ENCODE data around the gene KLHDC4.
A peak's percentile ranks its signal among the peaks of the same experiment; 100 is the strongest.

KLHDC4 gene

DNA sequence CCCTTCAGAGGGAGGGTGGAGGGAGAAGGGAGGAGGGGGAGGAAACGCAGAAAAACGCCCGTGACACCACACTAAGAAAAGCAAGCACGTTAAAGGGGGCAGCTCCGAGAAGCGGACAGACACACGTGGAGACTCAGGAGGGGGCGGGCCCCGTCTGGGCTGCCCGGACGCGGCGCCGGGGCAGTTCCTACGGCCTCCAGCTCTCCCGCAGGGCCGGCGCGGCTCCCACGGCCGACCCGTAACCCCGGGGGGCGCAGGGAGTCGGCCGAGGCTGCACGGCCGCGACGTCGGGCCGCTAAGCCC lies 362 bp downstream of the KLHDC4 start:
- H3K4me3 ChIP-seq (ENCODE audit: low read depth, low read length) = peak overlapping the region; percentile 55
- peak; percentile 48 for DNase-seq (ENCODE audit: low read depth)
- no peak for TF ChIP-seq CTCF (IDR thresholded peaks at IDR 0.05; ENCODE audit: insufficient read depth, low read depth, low read length, missing control alignments)

DNA sequence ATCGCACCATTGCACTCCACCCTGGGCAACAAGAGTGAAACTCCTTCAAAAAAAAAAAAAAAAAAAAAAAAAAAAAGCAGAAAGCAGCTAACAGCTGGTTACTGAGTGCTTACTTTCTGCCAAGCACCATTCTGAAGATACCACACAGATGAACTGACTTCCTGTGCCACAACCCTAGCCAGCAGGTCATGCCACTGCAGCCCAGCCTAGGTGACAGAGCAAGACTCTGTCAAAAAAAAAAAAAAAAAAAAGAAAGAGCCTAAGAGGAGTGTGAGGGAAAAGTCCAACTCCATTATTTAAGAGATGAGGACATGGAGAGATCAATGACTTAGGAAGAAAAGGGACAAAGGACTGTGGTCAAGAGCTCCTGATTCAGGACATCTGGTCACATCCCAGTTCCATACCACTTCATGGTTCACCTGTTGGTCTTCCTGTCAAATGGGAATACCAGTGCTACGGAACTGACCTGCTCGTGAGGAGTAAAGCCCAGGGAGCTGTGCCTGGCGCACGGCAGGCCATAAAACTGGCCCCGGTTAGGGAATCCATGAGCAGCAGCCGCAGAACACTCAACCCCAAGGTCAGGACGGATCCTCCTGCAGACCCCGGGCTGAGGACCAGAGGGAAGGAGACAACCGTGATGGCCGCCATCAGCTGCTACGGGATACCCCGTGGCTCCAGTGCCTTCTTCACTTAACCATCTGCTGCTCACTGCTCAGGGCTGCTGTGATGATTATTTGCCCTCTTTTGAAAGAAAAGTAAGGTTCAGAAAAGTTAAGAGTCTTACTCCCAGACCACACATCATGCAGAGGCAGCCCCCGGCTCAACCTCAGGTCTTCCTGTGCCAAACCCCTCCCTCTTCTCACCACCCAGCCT lies 950 bp downstream of the KLHDC4 start:
- TF ChIP-seq CTCF (IDR thresholded peaks at IDR 0.05; ENCODE audit: insufficient read depth, low read depth, low read length, missing control alignments) = no peak
- peak overlapping the region; percentile 55 for H3K4me3 ChIP-seq (ENCODE audit: low read depth, low read length)
- no peak for DNase-seq (ENCODE audit: low read depth)

- H3K4me3 ChIP-seq (ENCODE audit: low read depth, low read length) = no peak overlapping the region
- TF ChIP-seq CTCF (IDR thresholded peaks at IDR 0.05; ENCODE audit: insufficient read depth, low read depth, low read length, missing control alignments) = no peak
- no peak for DNase-seq (ENCODE audit: low read depth)
These were observed 3.2 kb downstream of the KLHDC4 start for GRCh38 chr16:87762620-87763019.

- no peak overlapping the region for H3K4me3 ChIP-seq (ENCODE audit: low read depth, low read length)
- no peak for TF ChIP-seq CTCF (IDR thresholded peaks at IDR 0.05; ENCODE audit: insufficient read depth, low read depth, low read length, missing control alignments)
- no peak for DNase-seq (ENCODE audit: low read depth)
These were observed 3.7 kb downstream of the KLHDC4 start for GRCh38 chr16:87762071-87762571.

DNA sequence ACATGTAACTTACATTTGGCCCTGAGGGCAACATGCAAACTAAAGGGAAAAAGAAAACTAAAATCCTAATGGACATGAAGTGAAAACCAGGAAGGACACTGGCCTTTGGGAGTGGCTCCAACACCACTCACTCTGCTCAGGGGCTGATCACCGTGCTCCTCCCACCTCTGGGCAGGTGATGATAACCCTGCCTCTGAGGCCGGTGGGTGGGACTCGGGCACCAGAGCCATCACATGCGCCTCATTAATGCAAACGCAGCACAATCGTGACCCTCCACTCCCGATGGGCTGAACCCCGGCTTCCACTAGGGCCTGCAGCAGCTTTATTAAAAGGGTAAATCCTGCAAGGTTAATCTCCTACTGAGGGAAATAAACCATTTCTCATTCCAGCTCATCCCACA lies 4.7 kb downstream of the KLHDC4 start:
- no peak for TF ChIP-seq CTCF (IDR thresholded peaks at IDR 0.05; ENCODE audit: insufficient read depth, low read depth, low read length, missing control alignments)
- H3K4me3 ChIP-seq (ENCODE audit: low read depth, low read length) = no peak overlapping the region
- DNase-seq (ENCODE audit: low read depth) = no peak

DNA sequence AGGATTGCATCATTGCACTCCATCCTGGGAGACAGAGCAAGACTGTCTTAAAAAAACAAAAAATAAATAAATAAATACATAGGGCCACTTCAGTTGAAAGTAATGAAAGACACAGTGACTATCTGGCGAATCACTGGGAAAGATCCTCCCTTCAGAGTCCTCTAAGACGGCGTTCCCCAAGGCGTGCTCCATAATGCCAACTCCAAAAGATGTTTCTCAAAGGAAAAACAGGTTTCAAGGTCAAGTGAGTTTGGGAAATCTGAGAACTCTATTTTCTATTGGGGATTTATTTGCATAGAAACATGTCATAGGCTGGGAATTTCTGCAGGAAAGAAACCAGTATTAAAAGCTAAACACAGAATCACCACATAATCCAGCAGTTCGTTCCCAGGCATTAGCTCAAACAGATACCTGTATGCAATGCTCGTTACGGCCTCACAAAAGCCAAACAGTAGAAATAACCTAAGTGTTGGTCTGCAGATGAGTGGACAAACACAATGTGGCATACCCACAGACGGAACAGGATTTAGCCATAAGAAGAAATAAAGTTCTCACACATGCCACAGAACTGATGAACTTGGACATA lies 7.9 kb downstream of the KLHDC4 start:
- no peak overlapping the region for H3K4me3 ChIP-seq (ENCODE audit: low read depth, low read length)
- DNase-seq (ENCODE audit: low read depth) = no peak
- no peak for TF ChIP-seq CTCF (IDR thresholded peaks at IDR 0.05; ENCODE audit: insufficient read depth, low read depth, low read length, missing control alignments)

Measured in GM12865 (cell line).